H9 (cell line): Measurements from ENCODE around the gene IP6K3. TPM values are rescaled to one million over a fixed set of nuclear protein-coding genes. Genes with fewer than 3 reads are reported as not detected.
A peak's percentile ranks its signal among the peaks of the same experiment; 100 is the strongest.

Experiments used
- DNase-seq: peaks from one replicate; pipeline ENCODE4 v3.0.0-alpha.2; 2017
- H2AFZ ChIP-seq: one replicate; pipeline ENCODE4 v1.6.1; 2013; ENCODE audit warnings: mild to moderate bottlenecking, low read length, control low read depth, moderate library complexity
- H2AK5ac ChIP-seq: 2 replicates; pipeline ENCODE4 v1.6.1; 2013; ENCODE audit warnings: low read length, control low read depth, mixed read lengths; ENCODE audit not compliant: insufficient read length
- H2BK120ac ChIP-seq: one replicate; pipeline ENCODE4 v1.6.1; 2013; ENCODE audit warnings: low read depth, mild to moderate bottlenecking, low read length, control low read depth, inconsistent platforms; ENCODE audit not compliant: poor library complexity, severe bottlenecking
- H2BK12ac ChIP-seq: 2 replicates; pipeline ENCODE4 v1.6.1; 2013; ENCODE audit warnings: low read length, control low read depth, mixed read lengths, low read depth; ENCODE audit not compliant: insufficient read length
- H2BK15ac ChIP-seq: 2 replicates; pipeline ENCODE4 v1.6.1; 2013; ENCODE audit warnings: low read depth, low read length, control low read depth
- H2BK20ac ChIP-seq: one replicate; pipeline ENCODE4 v1.6.1; 2013; ENCODE audit warnings: low read depth, mild to moderate bottlenecking, low read length, control low read depth, inconsistent platforms; ENCODE audit not compliant: poor library complexity, severe bottlenecking
- H2BK5ac ChIP-seq: 2 replicates; pipeline ENCODE4 v1.6.1; 2013; ENCODE audit warnings: low read length, control low read depth, mixed read lengths; ENCODE audit not compliant: insufficient read length
- H3K14ac ChIP-seq: 2 replicates; pipeline ENCODE4 v1.6.1; 2013; ENCODE audit warnings: low read length, control low read depth; ENCODE audit not compliant: insufficient read depth
- H3K18ac ChIP-seq: 2 replicates; pipeline ENCODE4 v1.6.1; 2013; ENCODE audit warnings: low read depth, mild to moderate bottlenecking, mixed read lengths, low read length, control low read depth; ENCODE audit not compliant: insufficient read length
- H3K23ac ChIP-seq: 2 replicates; pipeline ENCODE4 v1.6.1; 2013; ENCODE audit warnings: low read length, control low read depth, mixed read lengths, low read depth; ENCODE audit not compliant: insufficient read length
- H3K23me2 ChIP-seq: 2 replicates; pipeline ENCODE4 v1.6.1; 2013; ENCODE audit warnings: low read depth, mild to moderate bottlenecking, mixed read lengths, low read length, control low read depth; ENCODE audit not compliant: insufficient read length, poor library complexity, severe bottlenecking
- H3K27ac ChIP-seq: 2 replicates; pipeline ENCODE4 v1.5.1; 2013; ENCODE audit warnings: low read length, control low read depth, mixed read lengths, low read depth; ENCODE audit not compliant: insufficient read length
- H3K27me3 ChIP-seq: 2 replicates; pipeline ENCODE4 v1.6.1; 2013; ENCODE audit warnings: low read length, control low read depth, inconsistent platforms; ENCODE audit not compliant: insufficient read depth
- H3K4ac ChIP-seq: 2 replicates; pipeline ENCODE4 v1.6.1; 2013; ENCODE audit warnings: low read depth, mild to moderate bottlenecking, control low read depth, inconsistent platforms, low read length, moderate library complexity
- H3K4me1 ChIP-seq: 2 replicates; pipeline ENCODE4 v1.6.1; 2013; ENCODE audit warnings: low read length, control low read depth, inconsistent platforms; ENCODE audit not compliant: insufficient read depth
- H3K4me2 ChIP-seq: 2 replicates; pipeline ENCODE4 v1.6.1; 2013; ENCODE audit warnings: low read length, control low read depth, mixed read lengths; ENCODE audit not compliant: insufficient read length, insufficient read depth
- H3K56ac ChIP-seq: 2 replicates; pipeline ENCODE4 v1.6.1; 2013; ENCODE audit warnings: low read depth, mild to moderate bottlenecking, mixed read lengths, low read length, control low read depth; ENCODE audit not compliant: insufficient read length
- H3K79me1 ChIP-seq: 2 replicates; pipeline ENCODE4 v1.6.1; 2013; ENCODE audit warnings: low read depth, mild to moderate bottlenecking, moderate library complexity, low read length, control low read depth, inconsistent platforms; ENCODE audit not compliant: insufficient read depth, poor library complexity, severe bottlenecking
- H3K79me2 ChIP-seq: 2 replicates; pipeline ENCODE4 v1.6.1; 2013; ENCODE audit warnings: low read length, control low read depth, inconsistent platforms; ENCODE audit not compliant: insufficient read depth
- H3K9ac ChIP-seq: 2 replicates; pipeline ENCODE4 v1.6.1; 2013; ENCODE audit warnings: low read length, control low read depth, mixed read lengths; ENCODE audit not compliant: insufficient read length; ENCODE audit errors: extremely low read depth
- H3K9me3 ChIP-seq: one replicate; pipeline ENCODE4 v1.6.1; 2013; ENCODE audit warnings: low read depth, low read length, inconsistent platforms; ENCODE audit not compliant: control insufficient read depth
- H3T11ph ChIP-seq: one replicate; pipeline ENCODE4 v1.6.1; 2013; ENCODE audit warnings: mild to moderate bottlenecking, low read length, control low read depth, inconsistent platforms
- H4K20me1 ChIP-seq: one replicate; pipeline ENCODE4 v1.6.1; 2013; ENCODE audit not compliant: control insufficient read depth, insufficient read length, insufficient read depth
- H4K5ac ChIP-seq: 2 replicates; pipeline ENCODE4 v1.6.1; 2013; ENCODE audit warnings: low read depth, mild to moderate bottlenecking, mixed read lengths, low read length, control low read depth; ENCODE audit not compliant: insufficient read length
- H4K8ac ChIP-seq: replicated peaks from 2 replicates; pipeline ENCODE4 v1.6.1; 2013; ENCODE audit warnings: low read length, control low read depth, mixed read lengths, low read depth; ENCODE audit not compliant: insufficient read length
- H4K91ac ChIP-seq: 2 replicates; pipeline ENCODE4 v1.6.1; 2013; ENCODE audit warnings: low read depth, mild to moderate bottlenecking, moderate library complexity, mixed read lengths, low read length, control low read depth; ENCODE audit not compliant: insufficient read length
- H3K27ac Mint-ChIP-seq, 3 experiments: 2 replicates in 2 of 3; 3 replicates in 1 of 3; pipeline ENCODE4 v1.8.0; 2020 to 2021; ENCODE audit warnings: mixed read lengths in 3 of 3, mild to moderate bottlenecking in 1 of 3, moderate library complexity in 1 of 3
- H3K27me3 Mint-ChIP-seq: 2 replicates; pipeline ENCODE4 v1.8.0; 2021; ENCODE audit warnings: low read depth, mild to moderate bottlenecking, moderate library complexity, mixed read lengths
- H3K36me3 Mint-ChIP-seq, 3 experiments: 2 replicates in 2 of 3; 3 replicates in 1 of 3; pipeline ENCODE4 v1.8.0; 2020 to 2021; ENCODE audit warnings: low read depth in 3 of 3, mixed read lengths in 3 of 3; ENCODE audit not compliant: insufficient read depth in 1 of 3
- H3K4me1 Mint-ChIP-seq, 2 experiments: 2 replicates each; pipeline ENCODE4 v1.8.0; 2020; ENCODE audit warnings: mixed read lengths in 2 of 2
- H3K4me3 Mint-ChIP-seq, 2 experiments: 2 replicates in 1 of 2; 3 replicates in 1 of 2; pipeline ENCODE4 v1.8.0; 2020 to 2021; ENCODE audit warnings: mild to moderate bottlenecking in 2 of 2, mixed read lengths in 2 of 2, moderate library complexity in 1 of 2
- H3K9me3 Mint-ChIP-seq, 2 experiments: 2 replicates in 1 of 2; 3 replicates in 1 of 2; pipeline ENCODE4 v1.8.0; 2020; ENCODE audit warnings: mild to moderate bottlenecking in 2 of 2, mixed read lengths in 2 of 2, moderate library complexity in 1 of 2
- CTCF ChIP-seq: fragments of 200-600 bp; sonication (generic); conservative IDR thresholded peaks from 3 replicates; pipeline ENCODE4 v1.8.0; 2021; ENCODE audit warnings: antibody characterized with exemption, mild to moderate bottlenecking
- WGBS: extraction: QIAGEN DNeasy Blood & Tissue Kit; methylation state at CpG from one replicate; pipeline ENCODE4 v1.1.7; 2013; ENCODE audit warnings: missing lambda C conversion rate, low lambda C conversion rate, mixed read lengths; ENCODE audit not compliant: insufficient read length; ENCODE audit errors: extremely low coverage; 5-methylcytosine and 5-hydroxymethylcytosine counted together
- total RNA-seq: library from RNA; stranded (reverse); gene quantifications from 2 replicates; pipeline ENCODE4 v1.2.1, GENCODE V29; 2021

Gene IP6K3
- total RNA-seq, 1 experiment from 2014 or later = 0.46 TPM

- no peak overlapping the region for H3K27ac ChIP-seq
- H4K8ac ChIP-seq = no peak overlapping the region
- no peak for DNase-seq
- no peak overlapping the region for H3T11ph ChIP-seq
- no peak overlapping the region for H3K4me2 ChIP-seq
- H2BK5ac ChIP-seq = no peak overlapping the region
- H4K20me1 ChIP-seq = no peaks in the 10 kb centered on the region
- H3K14ac ChIP-seq = no peak overlapping the region
- H2AFZ ChIP-seq = no peak overlapping the region
- no peak for TF ChIP-seq CTCF
- no peaks in the 10 kb centered on the region for H3K27me3 ChIP-seq
- no peak overlapping the region for H3K23ac ChIP-seq
- no peaks in the 10 kb centered on the region for H3K4me1 Mint-ChIP-seq
- H3K27ac Mint-ChIP-seq = peak overlapping the region in 1 of 3 experiments; percentile 28; a peak in 1 of 7 replicates
- H2AK5ac ChIP-seq = no peak overlapping the region
- no peaks in the 10 kb centered on the region for H3K79me2 ChIP-seq
- no peaks in the 10 kb centered on the region for H3K79me1 ChIP-seq
- no peak overlapping the region; a peak in 1 of 5 replicates for H3K4me3 Mint-ChIP-seq
- H2BK15ac ChIP-seq = no peak overlapping the region
- no peaks in the 10 kb centered on the region for H3K9me3 Mint-ChIP-seq
- no peaks in the 10 kb centered on the region for H3K23me2 ChIP-seq
- no peak overlapping the region for H3K56ac ChIP-seq
- no peak overlapping the region for H4K5ac ChIP-seq
- no peak overlapping the region for H3K9ac ChIP-seq
- H3K4ac ChIP-seq = no peak overlapping the region
- H3K27me3 Mint-ChIP-seq = no peaks in the 10 kb centered on the region
- no peak overlapping the region for H2BK12ac ChIP-seq
- no peak overlapping the region for H4K91ac ChIP-seq
- H2BK20ac ChIP-seq = no peak overlapping the region
- no peaks in the 10 kb centered on the region for H3K9me3 ChIP-seq
- peaks cover 32 to 86% (median 84%) of the 10 kb centered on the region in 3 experiments; a peak in 6 of 7 replicates for H3K36me3 Mint-ChIP-seq
- no peak overlapping the region for H2BK120ac ChIP-seq
- H3K18ac ChIP-seq = no peak overlapping the region
- WGBS = no CpG with 5 or more reads among the region's 16 CpGs
- no peaks in the 10 kb centered on the region for H3K4me1 ChIP-seq
These were observed 62.2 kb downstream of the IP6K3 start for GRCh38 chr6:33684428-33684896.
